Breast epithelium (tissue), 3 donors: ENCODE measurements around the gene USP28.

ENCODE experiments used
- CTCF ChIP-seq, 3 donors: fragments of 450-650 bp; IDR thresholded peaks; one replicate each; pipeline ENCODE4 v1.5.1; 2016 to 2017; ENCODE audit warnings: antibody characterized with exemption in 3 of 3, mild to moderate bottlenecking in 3 of 3, moderate library complexity in 3 of 3
- POLR2A ChIP-seq: fragments of 450-650 bp; IDR thresholded peaks from one replicate; pipeline ENCODE4 v1.6.1; 2016; ENCODE audit warnings: antibody characterized with exemption, mild to moderate bottlenecking, moderate library complexity
- POLR2AphosphoS5 ChIP-seq, 3 donors: sonication (generic); formaldehyde crosslinking; IDR thresholded peaks; one replicate each; pipeline ENCODE4 v1.6.1; 2017; ENCODE audit warnings: antibody characterized with exemption in 3 of 3

- no peak for TF ChIP-seq CTCF (IDR thresholded peaks at IDR 0.05)
- no peak for TF ChIP-seq POLR2A
- no peak for TF ChIP-seq POLR2AphosphoS5 (IDR thresholded peaks at IDR 0.05)
Observed at GRCh38 chr11:113833151-113833550, 42.2 kb downstream of the USP28 start.
